IMR-90 (cell line): ENCODE data around the gene TRIO. TPM values are rescaled to one million over a fixed set of nuclear protein-coding genes. Genes with fewer than 3 reads are reported as not detected.

Experiments
- ATAC-seq: fragments of 200-7000 bp; cut with Tn5 transposase; 2 replicates; pipeline ENCODE4 v1.9.1; 2020; ENCODE audit warnings: low read depth, mild to moderate bottlenecking, moderate library complexity
- BruUV-seq: library from RNA; stranded (reverse); fragments of 400-500 nt; replicated peaks from 2 replicates; lab custom pipeline; 2021; lab: Mats Ljungman, UMichigan
- CTCF ChIA-PET: fragments of 300-600 bp; formaldehyde crosslinking; extraction: SDS; loops from one replicate; lab custom pipeline; 2021; ENCODE audit warnings: antibody characterized with exemption; lab: Yijun Ruan, JAX
- POLR2A ChIA-PET: fragments of 300-600 bp; sonication (Branson Sonifier 250); formaldehyde crosslinking; loops from one replicate; lab custom pipeline; 2022; ENCODE audit warnings: antibody characterized with exemption; ENCODE audit not compliant: unreplicated experiment; lab: Charles Lee
- DNase-seq: peaks from one replicate; pipeline ENCODE4 v3.0.0; 2013
- H2AFZ ChIP-seq: replicated peaks from 2 replicates; pipeline ENCODE3; 2013; ENCODE audit warnings: low read length, mild to moderate bottlenecking; ENCODE audit not compliant: poor library complexity
- H2AK5ac ChIP-seq: 2 replicates; pipeline ENCODE4 v1.6.1; 2013; ENCODE audit warnings: low read depth, low read length, inconsistent platforms
- H2AK9ac ChIP-seq: replicated peaks from 2 replicates; pipeline ENCODE3; 2013; ENCODE audit warnings: mild to moderate bottlenecking, low read depth, low read length, moderate library complexity; ENCODE audit not compliant: poor library complexity
- H2BK120ac ChIP-seq: 2 replicates; pipeline ENCODE4 v1.6.1; 2013; ENCODE audit warnings: low read depth, low read length, inconsistent platforms
- H2BK15ac ChIP-seq: 3 replicates; pipeline ENCODE4 v1.6.1; 2013; ENCODE audit warnings: low read depth, low read length, inconsistent platforms
- H2BK20ac ChIP-seq: 2 replicates; pipeline ENCODE4 v1.6.1; 2013; ENCODE audit warnings: low read depth, mild to moderate bottlenecking, inconsistent platforms, low read length, moderate library complexity
- H2BK5ac ChIP-seq: 2 replicates; pipeline ENCODE4 v1.6.1; 2013; ENCODE audit warnings: mild to moderate bottlenecking, low read depth, low read length, inconsistent platforms; ENCODE audit not compliant: poor library complexity, severe bottlenecking
- H3K14ac ChIP-seq: replicated peaks from 2 replicates; pipeline ENCODE4 v1.6.1; 2013; ENCODE audit warnings: low read depth, low read length, inconsistent platforms
- H3K18ac ChIP-seq: 2 replicates; pipeline ENCODE4 v1.6.1; 2013; ENCODE audit warnings: low read depth, low read length, control low read depth
- H3K23ac ChIP-seq: 2 replicates; pipeline ENCODE4 v1.6.1; 2013; ENCODE audit warnings: low read depth, low read length, inconsistent platforms
- H3K27ac ChIP-seq: 2 replicates; pipeline ENCODE4 v1.5.1; 2013; ENCODE audit warnings: mild to moderate bottlenecking, control low read depth, low read length; ENCODE audit not compliant: insufficient read depth
- H3K27me3 ChIP-seq: 2 replicates; pipeline ENCODE4 v1.6.1; 2013; ENCODE audit warnings: low read length; ENCODE audit not compliant: control insufficient read depth, insufficient read depth
- H3K36me3 ChIP-seq: 2 replicates; pipeline ENCODE4 v1.6.1; 2013; ENCODE audit warnings: low read length, mixed read lengths; ENCODE audit not compliant: control insufficient read depth, insufficient read depth
- H3K4ac ChIP-seq: 2 replicates; pipeline ENCODE4 v1.6.1; 2013; ENCODE audit warnings: low read depth, low read length, inconsistent platforms
- H3K4me1 ChIP-seq: 2 replicates; pipeline ENCODE4 v1.6.1; 2013; ENCODE audit warnings: low read length, mixed read lengths; ENCODE audit not compliant: control insufficient read depth, insufficient read depth
- H3K4me2 ChIP-seq: 2 replicates; pipeline ENCODE4 v1.6.1; 2013; ENCODE audit warnings: low read depth, mild to moderate bottlenecking, control low read depth, low read length, moderate library complexity
- H3K4me3 ChIP-seq: 2 replicates; pipeline ENCODE4 v1.5.1; 2013; ENCODE audit warnings: low read depth, mild to moderate bottlenecking, control low read depth, low read length, moderate library complexity; ENCODE audit not compliant: insufficient read depth
- H3K56ac ChIP-seq: 2 replicates; pipeline ENCODE4 v1.6.1; 2013; ENCODE audit warnings: low read length, inconsistent platforms; ENCODE audit not compliant: insufficient read depth; ENCODE audit errors: extremely low read depth
- H3K79me1 ChIP-seq, 2 experiments: 2 replicates each; pipeline ENCODE4 v1.6.1; 2013; ENCODE audit warnings: low read length in 2 of 2, inconsistent platforms in 1 of 2, low read depth in 1 of 2
- H3K9ac ChIP-seq: 2 replicates; pipeline ENCODE4 v1.6.1; 2013; ENCODE audit warnings: low read depth, low read length, control low read depth
- H3K9me1 ChIP-seq: 2 replicates; pipeline ENCODE4 v1.6.1; 2013; ENCODE audit warnings: low read length, inconsistent platforms; ENCODE audit not compliant: insufficient read depth
- H3K9me3 ChIP-seq: 2 replicates; pipeline ENCODE4 v1.6.1; 2013; ENCODE audit warnings: low read length; ENCODE audit not compliant: control insufficient read depth, insufficient read depth
- H4K20me1 ChIP-seq: 2 replicates; pipeline ENCODE4 v1.6.1; 2013; ENCODE audit warnings: low read length, inconsistent platforms; ENCODE audit not compliant: insufficient read depth
- H4K5ac ChIP-seq: 2 replicates; pipeline ENCODE4 v1.6.1; 2013; ENCODE audit warnings: mild to moderate bottlenecking, low read depth, low read length, control low read depth
- H4K8ac ChIP-seq, 2 experiments: 2 replicates each; pipeline ENCODE4 v1.6.1; 2013; ENCODE audit warnings: low read depth in 2 of 2, low read length in 2 of 2, control low read depth in 1 of 2, inconsistent platforms in 1 of 2
- H4K91ac ChIP-seq: 2 replicates; pipeline ENCODE4 v1.6.1; 2013; ENCODE audit warnings: low read depth, low read length, inconsistent platforms; ENCODE audit not compliant: insufficient read depth
- BHLHE40 ChIP-seq: fragments of 150-350 bp; IDR thresholded peaks from 2 replicates; pipeline ENCODE4 v1.6.1; 2016; ENCODE audit warnings: mild to moderate bottlenecking, low read depth, low read length
- CEBPB ChIP-seq: IDR thresholded peaks from 2 replicates; pipeline ENCODE4 v1.6.1; 2012; ENCODE audit warnings: low read depth, low read length, improper control_type of control experiment
- FOS ChIP-seq: fragments of 150-350 bp; IDR thresholded peaks from 2 replicates; pipeline ENCODE4 v1.6.1; 2016; ENCODE audit warnings: low read depth, low read length
- MAFK ChIP-seq: IDR thresholded peaks from 2 replicates; pipeline ENCODE4 v1.6.1; 2012; ENCODE audit warnings: low read depth, low read length, improper control_type of control experiment
- MAZ ChIP-seq: IDR thresholded peaks from 2 replicates; pipeline ENCODE4 v1.6.1; 2012; ENCODE audit warnings: low read depth, mild to moderate bottlenecking, low read length, improper control_type of control experiment, moderate library complexity, borderline replicate concordance
- MXI1 ChIP-seq: IDR thresholded peaks from 2 replicates; pipeline ENCODE4 v1.6.1; 2012; ENCODE audit warnings: low read depth, mild to moderate bottlenecking, low read length, moderate library complexity, borderline replicate concordance
- NFE2L2 ChIP-seq: fragments of 150-350 bp; IDR thresholded peaks from 2 replicates; pipeline ENCODE4 v1.6.1; 2016; ENCODE audit warnings: low read depth, mild to moderate bottlenecking, low read length
- POLR2A ChIP-seq: IDR thresholded peaks from 2 replicates; pipeline ENCODE4 v1.6.1; 2012; ENCODE audit warnings: mild to moderate bottlenecking, low read depth, low read length
- RAD21 ChIP-seq: IDR thresholded peaks from 2 replicates; pipeline ENCODE4 v1.6.1; 2012; ENCODE audit warnings: low read length, improper control_type of control experiment
- RCOR1 ChIP-seq: IDR thresholded peaks from 2 replicates; pipeline ENCODE4 v1.6.1; 2012; ENCODE audit warnings: mild to moderate bottlenecking, low read length, improper control_type of control experiment; ENCODE audit not compliant: insufficient replicate concordance
- RFX5 ChIP-seq: IDR thresholded peaks from 2 replicates; pipeline ENCODE4 v1.8.0; 2012; ENCODE audit warnings: low read depth, mild to moderate bottlenecking, low read length, moderate library complexity
- SMC3 ChIP-seq: fragments of 150-350 bp; IDR thresholded peaks from 2 replicates; pipeline ENCODE4 v1.6.1; 2016; ENCODE audit warnings: low read depth, mild to moderate bottlenecking, antibody characterized with exemption, low read length, moderate library complexity
- WGBS, 2 experiments: methylation state at CpG; one replicate each; pipeline versions ENCODE4 v1.1.5 to v1.1.7; 2013; ENCODE audit warnings: missing lambda C conversion rate in 2 of 2; ENCODE audit not compliant: insufficient read length in 1 of 2; ENCODE audit errors: extremely low coverage in 2 of 2; 5-methylcytosine and 5-hydroxymethylcytosine counted together
- dilution Hi-C: fragments of 300-500 bp; cut with HindIII; formaldehyde crosslinking; loops from one replicate; pipeline ENCODE4 v1.14.3; 2018; ENCODE audit warnings: low sequenced_read_pairs; ENCODE audit not compliant: unreplicated experiment
- in situ Hi-C: fragments of 300-500 bp; cut with MboI; formaldehyde crosslinking; loops from 3 replicates; pipeline ENCODE4 v1.14.3; 2019; ENCODE audit warnings: low sequenced_read_pairs, inconsistent platforms, mixed read lengths
- intact Hi-C: fragments of 100-400 bp; cut with micrococcal nuclease; formaldehyde crosslinking; loops from 2 replicates; pipeline ENCODE4 v1.10.0; 2022
- polyA plus RNA-seq, 3 experiments: library from polyadenylated mRNA; depleted of rRNA; stranded (reverse); fragments of >200 nt; gene quantifications; 2 replicates each; pipeline ENCODE4 v1.2.3, GENCODE V29; 2012; ENCODE audit warnings: low replicate concordance in 1 of 3
- total RNA-seq: library from RNA; depleted of rRNA; stranded (reverse); fragments of >200 nt; gene quantifications from 2 replicates; pipeline ENCODE4 v1.2.3, GENCODE V29; 2012
- TF ChIP-seq, protein P1 (sequence below): fragments of 150-350 bp; IDR thresholded peaks from 2 replicates; pipeline ENCODE4 v1.6.1; 2017; ENCODE audit warnings: mild to moderate bottlenecking, antibody characterized with exemption, low read length, low read depth
- TF ChIP-seq, protein P2 (sequence below): fragments of 150-350 bp; IDR thresholded peaks from 2 replicates; pipeline ENCODE4 v1.6.1; 2016; ENCODE audit warnings: low read depth, mild to moderate bottlenecking, low read length, moderate library complexity, borderline replicate concordance
- TF ChIP-seq, protein P3 (sequence below): conservative IDR thresholded peaks from 2 replicates; pipeline ENCODE4 v1.5.1; 2012; ENCODE audit warnings: mild to moderate bottlenecking, low read depth, low read length, improper control_type of control experiment

The TRIO gene
- total and polyA plus RNA-seq, 2 of the 4 experiments (the other 2 are of a cell fraction) = 206 to 522 TPM

DNA sequence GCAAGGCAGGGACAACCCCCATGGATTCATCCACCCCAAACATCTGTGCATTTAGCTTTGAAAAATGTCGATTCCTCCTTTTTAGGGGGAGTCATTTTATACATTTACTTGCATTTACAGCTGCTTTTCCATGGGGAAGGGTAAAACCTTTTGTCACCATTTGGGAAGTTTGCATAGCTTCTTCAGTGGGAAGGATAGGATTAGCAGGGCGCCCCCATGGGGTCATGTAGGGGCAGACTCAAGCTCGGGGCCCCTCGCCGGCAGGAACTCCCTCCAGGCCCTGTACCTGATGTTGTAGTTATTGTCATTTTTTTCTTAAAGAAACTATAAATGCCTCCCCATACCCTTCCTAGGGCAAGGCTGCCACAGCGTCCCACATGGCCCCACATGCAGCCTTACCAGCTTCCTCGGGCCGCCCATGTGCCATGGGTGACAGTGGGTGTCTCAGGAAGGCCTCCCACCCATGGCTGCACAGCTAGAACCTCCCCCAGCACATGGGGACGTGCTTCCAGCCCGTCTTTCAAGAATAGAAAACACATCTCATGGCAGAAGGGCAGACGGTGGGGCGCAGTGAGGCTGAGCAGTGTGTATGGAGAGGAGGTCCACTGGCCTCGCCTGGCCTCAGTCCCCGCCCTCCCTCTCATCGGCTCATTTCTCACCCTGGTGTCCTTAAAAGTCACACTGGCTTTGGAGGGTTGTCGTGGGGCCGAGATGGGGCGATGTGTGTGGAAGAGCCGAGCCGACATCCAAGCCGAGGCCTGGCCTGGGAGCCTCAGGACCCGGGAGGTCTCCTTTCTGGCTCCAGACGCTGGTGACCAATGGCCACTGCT lies 362.4 kb downstream of the TRIO start:
- peaks cover 94% of the 10 kb centered on the region for H4K20me1 ChIP-seq

More for the DNA sequence above, 362.4 kb downstream of the TRIO start:
- no peak overlapping the region for H3K23ac ChIP-seq
- no peak overlapping the region for H4K91ac ChIP-seq
- no peak overlapping the region for H2AK5ac ChIP-seq
- no peak overlapping the region for H4K5ac ChIP-seq
- H3K9me1 ChIP-seq = peaks cover 8% of the 10 kb centered on the region; the same call in 1 of the 2 replicates
- H3K4ac ChIP-seq = no peak overlapping the region; the same call in 1 of the 2 replicates
- H3K56ac ChIP-seq = no peak overlapping the region
- H3K27me3 ChIP-seq = no peaks in the 10 kb centered on the region
- peaks cover 15 to 90% of the 10 kb centered on the region in 2 experiments for H3K79me1 ChIP-seq
- no peak overlapping the region for H2BK120ac ChIP-seq
- WGBS, 2 experiments = 79% methylated on average over 8 of the region's 23 CpGs; no CpG with 5 or more reads in 1 of the 2 experiments
- POLR2A ChIA-PET = no interaction called here
- H2BK20ac ChIP-seq = no peak overlapping the region
- no peak for ATAC-seq
- no peak overlapping the region for H4K8ac ChIP-seq
- peaks cover 85% of the 10 kb centered on the region for H3K36me3 ChIP-seq
- no peak for TF ChIP-seq MAZ
- no peak for TF ChIP-seq NFE2L2
- no peak for TF ChIP-seq FOS
- no peak for TF ChIP-seq RAD21
- no peak for TF ChIP-seq MXI1
- TF ChIP-seq CEBPB = no peak
- TF ChIP-seq, protein P1, sequence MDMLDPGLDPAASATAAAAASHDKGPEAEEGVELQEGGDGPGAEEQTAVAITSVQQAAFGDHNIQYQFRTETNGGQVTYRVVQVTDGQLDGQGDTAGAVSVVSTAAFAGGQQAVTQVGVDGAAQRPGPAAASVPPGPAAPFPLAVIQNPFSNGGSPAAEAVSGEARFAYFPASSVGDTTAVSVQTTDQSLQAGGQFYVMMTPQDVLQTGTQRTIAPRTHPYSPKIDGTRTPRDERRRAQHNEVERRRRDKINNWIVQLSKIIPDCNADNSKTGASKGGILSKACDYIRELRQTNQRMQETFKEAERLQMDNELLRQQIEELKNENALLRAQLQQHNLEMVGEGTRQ = no peak
- TF ChIP-seq, protein P2, sequence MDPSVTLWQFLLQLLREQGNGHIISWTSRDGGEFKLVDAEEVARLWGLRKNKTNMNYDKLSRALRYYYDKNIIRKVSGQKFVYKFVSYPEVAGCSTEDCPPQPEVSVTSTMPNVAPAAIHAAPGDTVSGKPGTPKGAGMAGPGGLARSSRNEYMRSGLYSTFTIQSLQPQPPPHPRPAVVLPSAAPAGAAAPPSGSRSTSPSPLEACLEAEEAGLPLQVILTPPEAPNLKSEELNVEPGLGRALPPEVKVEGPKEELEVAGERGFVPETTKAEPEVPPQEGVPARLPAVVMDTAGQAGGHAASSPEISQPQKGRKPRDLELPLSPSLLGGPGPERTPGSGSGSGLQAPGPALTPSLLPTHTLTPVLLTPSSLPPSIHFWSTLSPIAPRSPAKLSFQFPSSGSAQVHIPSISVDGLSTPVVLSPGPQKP = no peak
- TF ChIP-seq RFX5 = no peak
- TF ChIP-seq RCOR1 = no peak
- TF ChIP-seq SMC3 = no peak
- TF ChIP-seq, protein P3, sequence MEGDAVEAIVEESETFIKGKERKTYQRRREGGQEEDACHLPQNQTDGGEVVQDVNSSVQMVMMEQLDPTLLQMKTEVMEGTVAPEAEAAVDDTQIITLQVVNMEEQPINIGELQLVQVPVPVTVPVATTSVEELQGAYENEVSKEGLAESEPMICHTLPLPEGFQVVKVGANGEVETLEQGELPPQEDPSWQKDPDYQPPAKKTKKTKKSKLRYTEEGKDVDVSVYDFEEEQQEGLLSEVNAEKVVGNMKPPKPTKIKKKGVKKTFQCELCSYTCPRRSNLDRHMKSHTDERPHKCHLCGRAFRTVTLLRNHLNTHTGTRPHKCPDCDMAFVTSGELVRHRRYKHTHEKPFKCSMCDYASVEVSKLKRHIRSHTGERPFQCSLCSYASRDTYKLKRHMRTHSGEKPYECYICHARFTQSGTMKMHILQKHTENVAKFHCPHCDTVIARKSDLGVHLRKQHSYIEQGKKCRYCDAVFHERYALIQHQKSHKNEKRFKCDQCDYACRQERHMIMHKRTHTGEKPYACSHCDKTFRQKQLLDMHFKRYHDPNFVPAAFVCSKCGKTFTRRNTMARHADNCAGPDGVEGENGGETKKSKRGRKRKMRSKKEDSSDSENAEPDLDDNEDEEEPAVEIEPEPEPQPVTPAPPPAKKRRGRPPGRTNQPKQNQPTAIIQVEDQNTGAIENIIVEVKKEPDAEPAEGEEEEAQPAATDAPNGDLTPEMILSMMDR = no peak; the same call in 1 of the 2 replicates
- no peak for TF ChIP-seq MAFK
- TF ChIP-seq BHLHE40 = no peak
- no peak for TF ChIP-seq POLR2A
- peak overlapping the region; percentile 67 for H2AK9ac ChIP-seq
- H3K4me1 ChIP-seq = no peaks in the 10 kb centered on the region
- CTCF ChIA-PET = no interaction called here
- H2BK15ac ChIP-seq = no peak overlapping the region
- no peak overlapping the region for H3K27ac ChIP-seq
- in situ Hi-C loops = no loop called here
- no peak overlapping the region for H3K9ac ChIP-seq
- H3K9me3 ChIP-seq = no peaks in the 10 kb centered on the region
- no peak overlapping the region for H3K4me3 ChIP-seq
- no peak overlapping the region for H2AFZ ChIP-seq
- intact Hi-C loops = no loop called here
- no peak for DNase-seq
- H2BK5ac ChIP-seq = no peak overlapping the region
- H3K18ac ChIP-seq = no peak overlapping the region
- no peak overlapping the region for H3K4me2 ChIP-seq
- no peak overlapping the region for H3K14ac ChIP-seq
- no TSS peak for BruUV-seq
- dilution Hi-C loops = no loop called here
